ENCODE results near the gene NDUFS7. TPM values are rescaled to one million over a fixed set of nuclear protein-coding genes. Genes with fewer than 3 reads are reported as not detected.

The NDUFS7 gene
- total and polyA plus RNA-seq, 5 experiments from 2014 or later, result 65.3 to 233 (median 211) TPM

DNA sequence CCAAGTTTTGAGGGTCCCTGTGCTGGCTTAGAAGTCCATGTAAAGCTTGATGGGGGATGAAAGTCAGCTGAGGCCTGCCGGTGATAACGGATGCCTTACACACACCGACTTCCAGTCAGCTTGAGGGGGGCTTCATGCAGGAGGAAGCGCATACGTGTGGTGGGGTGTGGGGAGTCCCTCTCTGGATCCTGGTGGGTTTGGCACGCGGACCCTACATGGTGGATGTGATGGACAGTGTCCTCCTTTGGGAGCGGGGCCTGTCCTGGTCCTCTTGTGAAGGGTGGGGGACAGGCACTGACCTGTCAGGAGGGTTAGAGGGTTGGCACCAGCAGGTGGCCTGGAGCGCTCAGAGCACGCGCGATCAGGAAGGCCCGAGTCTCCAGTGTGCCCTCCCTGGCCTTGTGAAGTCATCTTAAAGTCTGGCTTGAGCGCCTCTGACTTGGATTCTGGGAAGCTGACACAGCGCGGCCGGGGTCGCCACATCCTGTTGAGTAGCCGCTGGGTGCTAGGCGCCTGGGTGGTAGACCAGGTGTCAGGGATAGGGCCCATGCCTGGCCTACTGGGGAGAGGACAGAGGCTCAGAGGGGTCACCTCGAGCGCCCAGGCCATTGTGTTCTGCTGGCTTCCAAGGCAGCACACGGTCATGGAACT, 26.6 kb downstream of the NDUFS7 start:
- peaks cover 34 to 68% (median 67%) of the 10 kb centered on the region in 4 donors for H3K4me1 Mint-ChIP-seq
- peaks cover 0 to 42% (median 0%) of the 10 kb centered on the region in 3 donors for H3K36me3 Mint-ChIP-seq
- ATAC-seq (no peak), DNase-seq (no peak)
- peak overlapping the region; percentile 60 to 98 (median 90) for H3K27ac Mint-ChIP-seq
- POLR2A ChIA-PET, result interaction anchor here (0.5 to 2.5 kb wide), 9 partner anchors 8 to 141 kb away, joined by 3 to 16 read pairs (median 4); partner anchors contain the start of genes CIRBP, FAM174C and REEP6
- H3K4me3 Mint-ChIP-seq, result peak overlapping the region; percentile 74 to 97 (median 93)
- no peaks in the 10 kb centered on the region for H3K9me3 Mint-ChIP-seq
- no peaks in the 10 kb centered on the region for H3K27me3 Mint-ChIP-seq

- H3K9me3 Mint-ChIP-seq, result no peaks in the 10 kb centered on the region
- peaks cover 36 to 73% (median 71%) of the 10 kb centered on the region in 4 donors for H3K4me1 Mint-ChIP-seq
- POLR2A ChIA-PET, result interaction anchor here (1.4 kb wide), 1 partner anchor 136 kb away, joined by 3 read pairs; the partner anchor contains the start of gene FAM174C
- peaks cover 0 to 46% (median 1%) of the 10 kb centered on the region in 3 donors for H3K36me3 Mint-ChIP-seq
- H3K27ac Mint-ChIP-seq, result peak overlapping the region; percentile 60 to 98 (median 90)
- H3K27me3 Mint-ChIP-seq, result no peaks in the 10 kb centered on the region
- H3K4me3 Mint-ChIP-seq, result peak overlapping the region; percentile 74 to 97 (median 93)
- DNase-seq, result no peak
- ATAC-seq, result no peak
Measured at GRCh38 chr19:1410789-1411188, 27.1 kb downstream of the NDUFS7 start.

GRCh38 chr19:1411255-1412191, 27.8 kb downstream of the NDUFS7 start:
- ATAC-seq, result no peak
- Mint-ChIP-seq H3K9me3 (no peaks in the 10 kb centered on the region), H3K27ac (peak overlapping the region; percentile 76 to 98 (median 90)), H3K27me3 (no peaks in the 10 kb centered on the region), H3K36me3 (peaks cover 0 to 51% (median 2%) of the 10 kb centered on the region in 3 donors), H3K4me3 (peak overlapping the region; percentile 74 to 97 (median 93)), H3K4me1 (peaks cover 39 to 77% (median 75%) of the 10 kb centered on the region in 4 donors)
- POLR2A ChIA-PET, result interaction anchor here (1.4 to 1.6 kb wide), 2 partner anchors 22 to 136 kb away, joined by 3 read pairs; partner anchors contain the start of gene FAM174C
- DNase-seq, result peak in 6 of 10 donors; percentile 15 to 50 (median 42)

DNA sequence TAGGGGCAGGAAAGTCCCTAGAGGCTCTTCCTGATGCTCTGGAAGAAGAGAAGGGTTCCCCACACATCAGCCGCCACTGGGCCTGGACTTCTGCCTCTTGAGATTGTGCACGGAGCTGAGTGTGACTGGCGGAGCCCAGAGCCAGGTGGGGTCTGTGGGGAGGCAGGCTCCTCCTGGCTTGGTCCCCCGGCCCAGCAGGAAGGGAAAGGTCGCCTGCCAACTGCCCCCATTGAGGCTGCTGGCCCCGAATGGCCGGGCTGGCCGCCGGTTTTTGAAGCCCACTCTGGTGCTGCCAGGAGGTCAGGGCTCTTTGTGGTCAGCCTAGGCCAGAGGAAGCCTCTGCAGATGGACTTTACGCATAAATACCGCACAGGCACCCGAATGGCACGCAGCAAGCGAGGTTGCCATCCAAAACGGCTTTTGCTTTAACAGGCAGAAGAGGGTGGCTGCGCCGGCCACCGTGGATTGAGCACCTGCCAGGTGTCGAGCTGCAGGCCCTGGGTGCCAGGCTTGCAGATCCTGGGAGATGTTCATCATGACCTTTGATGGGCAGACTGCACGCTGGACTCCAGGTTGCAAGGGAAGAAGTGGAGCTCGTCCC, 28.7 kb downstream of the NDUFS7 start:
- POLR2A ChIA-PET, result interaction anchor here (0.8 to 1.6 kb wide), 5 partner anchors 21 to 534 kb away, joined by 3 to 4 read pairs (median 3); partner anchors contain the start of genes CIRBP and FAM174C
- H3K27ac Mint-ChIP-seq, result peak overlapping the region in 7 of 10 donors; percentile 70 to 98 (median 91)
- peaks cover 40 to 83% (median 79%) of the 10 kb centered on the region in 4 donors for H3K4me1 Mint-ChIP-seq
- peak overlapping the region in 7 of 10 donors; percentile 72 to 97 (median 90) for H3K4me3 Mint-ChIP-seq
- no peaks in the 10 kb centered on the region for H3K27me3 Mint-ChIP-seq
- DNase-seq (no peak), ATAC-seq (no peak)
- peaks cover 0 to 54% (median 2%) of the 10 kb centered on the region in 3 donors for H3K36me3 Mint-ChIP-seq
- no peaks in the 10 kb centered on the region for H3K9me3 Mint-ChIP-seq

DNA sequence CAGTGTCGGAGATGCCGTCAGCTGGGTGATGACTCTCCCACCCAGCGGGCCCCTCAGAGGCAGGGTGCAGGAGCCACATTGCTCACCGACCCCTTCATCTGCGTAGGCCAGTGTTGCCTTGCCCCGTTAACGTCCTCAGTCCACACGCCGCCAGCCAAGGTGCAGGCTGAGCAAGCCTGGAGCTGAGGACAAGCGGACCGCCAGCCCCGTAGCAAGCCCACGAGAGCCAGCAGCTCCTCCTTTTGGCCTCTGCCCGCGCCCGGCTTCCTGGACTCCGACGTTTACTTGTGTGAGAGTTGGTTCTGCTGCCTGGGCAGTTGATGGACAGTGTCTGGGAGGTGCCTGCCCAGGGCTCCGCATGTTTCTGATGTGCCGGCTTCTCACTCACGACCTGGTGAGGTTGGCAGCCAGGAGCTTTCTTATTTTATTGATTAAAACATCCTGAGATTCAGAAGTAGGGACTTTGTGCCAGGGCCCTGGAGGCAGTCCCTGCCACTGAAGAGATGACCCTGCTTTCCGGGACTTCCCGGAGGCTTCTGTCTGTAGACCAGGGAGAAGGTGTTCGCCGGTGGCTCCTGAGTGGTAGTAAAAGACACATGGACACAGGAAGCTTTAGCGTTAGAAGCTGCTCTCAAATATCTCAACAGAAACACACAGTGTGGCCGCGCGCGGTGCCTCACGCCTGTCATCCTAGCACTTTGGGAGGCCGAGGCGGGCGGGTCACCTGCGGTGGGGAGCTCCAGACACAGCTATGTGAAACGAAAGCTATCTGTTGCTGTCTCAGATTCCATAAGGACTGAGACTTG, 29.5 kb downstream of the NDUFS7 start:
- DNase-seq (no peak), ATAC-seq (no peak)
- Mint-ChIP-seq H3K27ac (peak overlapping the region in 9 of 10 donors; percentile 9 to 68 (median 53)), H3K27me3 (no peaks in the 10 kb centered on the region), H3K4me1 (peaks cover 42 to 89% (median 83%) of the 10 kb centered on the region in 4 donors), H3K36me3 (peaks cover 0 to 62% (median 2%) of the 10 kb centered on the region in 3 donors), H3K4me3 (peak overlapping the region in 8 of 10 donors; percentile 9 to 52 (median 30)), H3K9me3 (no peaks in the 10 kb centered on the region)
- POLR2A ChIA-PET, result interaction anchor here (0.8 to 1.6 kb wide), 4 partner anchors 20 to 533 kb away, joined by 3 to 4 read pairs (median 3); partner anchors contain the start of gene CIRBP

- Mint-ChIP-seq H3K9me3 (no peaks in the 10 kb centered on the region), H3K4me1 (peaks cover 23 to 66% (median 57%) of the 10 kb centered on the region in 4 donors), H3K36me3 (peaks cover 0 to 70% (median 9%) of the 10 kb centered on the region in 3 donors), H3K27ac (peak overlapping the region; percentile 27 to 93 (median 76)), H3K4me3 (peak overlapping the region in 8 of 10 donors; percentile 24 to 77 (median 50)), H3K27me3 (no peaks in the 10 kb centered on the region)
- ATAC-seq (no peak), DNase-seq (no peak)
- POLR2A ChIA-PET, result interaction anchor here (1.4 kb wide), 1 partner anchor 14 kb away, joined by 3 read pairs; no protein-coding TSS in a partner anchor
Measured at GRCh38 chr19:1416014-1416841, 32.5 kb downstream of the NDUFS7 start.

DNA sequence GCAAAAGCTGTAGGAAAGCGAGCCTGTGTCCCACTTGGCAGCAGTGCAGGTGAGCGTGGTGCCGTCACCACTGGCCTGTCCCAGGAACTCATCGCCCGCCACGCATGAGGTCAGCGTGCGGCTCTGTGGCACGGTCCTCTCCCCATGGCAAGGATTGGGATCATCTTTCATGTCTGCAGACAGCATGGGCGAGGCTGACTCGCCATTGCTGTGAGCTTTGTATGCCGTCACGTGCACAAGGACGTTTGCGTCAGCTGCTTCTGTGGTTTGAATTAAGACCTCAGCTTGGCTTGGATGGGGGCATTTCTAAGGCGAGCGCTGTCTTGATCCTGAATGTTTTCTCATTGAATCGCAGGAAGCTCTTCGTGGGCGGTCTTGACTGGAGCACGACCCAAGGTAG, 33.4 kb downstream of the NDUFS7 start:
- H3K4me3 Mint-ChIP-seq, result peak overlapping the region in 3 of 10 donors; percentile 15 to 45 (median 39)
- H3K9me3 Mint-ChIP-seq, result no peaks in the 10 kb centered on the region
- H3K27ac Mint-ChIP-seq, result peak overlapping the region in 9 of 10 donors; percentile 14 to 95 (median 57)
- peaks cover 0 to 71% (median 9%) of the 10 kb centered on the region in 3 donors for H3K36me3 Mint-ChIP-seq
- H3K4me1 Mint-ChIP-seq, result peaks cover 17 to 57% (median 47%) of the 10 kb centered on the region in 4 donors
- POLR2A ChIA-PET, result interaction anchor here (1.4 to 2.1 kb wide), 3 partner anchors 8 to 15 kb away, joined by 3 to 6 read pairs (median 3); no protein-coding TSS in a partner anchor
- no peak for ATAC-seq
- DNase-seq, result no peak
- H3K27me3 Mint-ChIP-seq, result no peaks in the 10 kb centered on the region

DNA sequence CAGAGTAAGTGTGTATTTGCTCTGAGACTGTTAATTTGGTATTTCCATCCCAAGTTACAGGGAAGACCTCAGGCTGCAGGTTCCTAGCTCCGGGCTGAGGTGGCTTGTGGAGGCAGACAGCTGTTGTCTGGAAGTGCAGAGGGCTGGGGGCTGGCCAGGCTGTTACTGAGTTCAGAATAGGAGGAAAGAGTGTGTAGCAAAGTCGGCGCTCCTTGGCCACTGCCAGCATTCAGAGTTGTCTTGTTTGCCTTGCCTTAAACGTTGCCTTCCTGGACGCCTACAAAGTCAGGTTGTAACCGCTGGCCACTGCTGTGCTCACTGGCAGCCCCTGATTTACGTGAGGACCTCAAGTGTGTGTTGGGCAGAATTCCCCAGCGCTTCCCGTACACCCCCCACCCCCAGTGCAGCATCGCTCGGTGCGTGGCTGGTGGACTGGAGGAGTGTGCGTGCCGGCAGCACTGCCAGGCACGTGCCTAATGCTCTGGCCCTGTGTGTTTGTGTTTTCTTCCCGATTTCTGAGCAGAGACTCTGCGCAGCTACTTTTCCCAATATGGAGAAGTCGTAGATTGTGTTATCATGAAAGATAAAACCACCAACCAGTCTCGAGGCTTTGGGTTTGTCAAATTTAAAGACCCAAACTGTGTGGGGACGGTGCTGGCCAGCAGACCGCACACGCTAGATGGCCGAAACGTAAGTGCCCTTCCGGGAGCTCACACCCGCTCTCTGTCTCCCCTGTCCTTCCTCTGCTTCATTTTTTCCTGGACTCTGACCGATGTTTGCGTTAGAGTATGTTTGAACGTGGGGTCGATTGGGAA, 34.2 kb downstream of the NDUFS7 start:
- Mint-ChIP-seq H3K27ac (peak overlapping the region in 5 of 10 donors; percentile 18 to 95 (median 74)), H3K27me3 (no peaks in the 10 kb centered on the region), H3K4me3 (peak overlapping the region in 2 of 10 donors; percentile 15 to 39), H3K4me1 (peaks cover 16 to 50% (median 42%) of the 10 kb centered on the region in 4 donors), H3K9me3 (no peaks in the 10 kb centered on the region), H3K36me3 (peaks cover 0 to 73% (median 12%) of the 10 kb centered on the region in 3 donors)
- POLR2A ChIA-PET, result interaction anchor here (1.4 to 2.1 kb wide), 2 partner anchors 9 kb away, joined by 3 to 6 read pairs; no protein-coding TSS in a partner anchor
- ATAC-seq (no peak), DNase-seq (no peak)

DNA sequence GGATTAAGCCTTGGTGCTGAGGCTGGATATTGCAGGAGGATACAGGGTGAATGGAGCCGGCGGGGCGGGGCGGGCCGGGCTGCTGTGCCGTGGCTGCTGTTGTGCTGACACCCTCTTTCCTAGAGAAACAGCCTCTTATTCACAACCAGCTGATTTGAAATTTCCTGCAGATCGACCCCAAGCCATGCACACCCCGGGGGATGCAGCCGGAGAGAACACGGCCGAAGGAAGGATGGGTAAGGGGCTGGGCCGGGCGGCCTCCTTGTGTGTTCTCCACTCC, 34.7 kb downstream of the NDUFS7 start:
- Mint-ChIP-seq H3K4me3 (no peak overlapping the region), H3K27me3 (no peaks in the 10 kb centered on the region), H3K4me1 (peaks cover 16 to 45% (median 37%) of the 10 kb centered on the region in 4 donors), H3K27ac (no peak overlapping the region), H3K36me3 (peaks cover 0 to 73% (median 12%) of the 10 kb centered on the region in 3 donors), H3K9me3 (no peaks in the 10 kb centered on the region)
- POLR2A ChIA-PET, result interaction anchor here (1.4 to 2.1 kb wide), 2 partner anchors 9 kb away, joined by 3 to 6 read pairs; no protein-coding TSS in a partner anchor
- no peak for DNase-seq
- no peak for ATAC-seq

Measured in naive thymus-derived CD8-positive, alpha-beta T cell (primary cell).